DOHH2 (cell line): ENCODE results near the gene BAMBI.

ENCODE experiments used
- H3F3A ChIP-seq: fragments of 200-600 bp; sonication (generic), shearing (Covaris generic); 2 replicates; pipeline ENCODE4 v1.6.0; 2016; ENCODE audit warnings: antibody characterized with exemption, mild to moderate bottlenecking; ENCODE audit not compliant: control insufficient read depth, insufficient read depth
- H3K27ac ChIP-seq: fragments of 200-600 bp; sonication (generic); 2 replicates; pipeline ENCODE4 v1.5.1; 2014; ENCODE audit warnings: low read depth, mild to moderate bottlenecking, low read length, moderate library complexity
- H3K27me3 ChIP-seq: fragments of 200-600 bp; sonication (generic); 2 replicates; pipeline ENCODE4 v1.6.1; 2014; ENCODE audit warnings: mild to moderate bottlenecking, low read length, mixed read lengths; ENCODE audit not compliant: control insufficient read depth
- H3K36me3 ChIP-seq: fragments of 200-600 bp; sonication (generic); 2 replicates; pipeline ENCODE4 v1.6.1; 2014; ENCODE audit warnings: mild to moderate bottlenecking, low read length, moderate library complexity, mixed read lengths; ENCODE audit not compliant: control insufficient read depth
- H3K4me1 ChIP-seq: fragments of 200-600 bp; sonication (generic); 2 replicates; pipeline ENCODE4 v1.6.1; 2014; ENCODE audit warnings: mild to moderate bottlenecking, low read length, mixed read lengths; ENCODE audit not compliant: control insufficient read depth
- H3K4me2 ChIP-seq: fragments of 200-600 bp; sonication (generic); 2 replicates; pipeline ENCODE4 v1.6.0; 2014; ENCODE audit warnings: mild to moderate bottlenecking, low read length, moderate library complexity
- H3K4me3 ChIP-seq: fragments of 200-600 bp; sonication (generic); 2 replicates; pipeline ENCODE4 v1.5.1; 2014; ENCODE audit warnings: mild to moderate bottlenecking, low read length, mixed read lengths
- H3K79me2 ChIP-seq: fragments of 200-600 bp; sonication (generic); 2 replicates; pipeline ENCODE4 v1.6.1; 2014; ENCODE audit warnings: mild to moderate bottlenecking, low read length, mixed read lengths; ENCODE audit not compliant: control insufficient read depth
- H3K9me2 ChIP-seq: fragments of 200-600 bp; sonication (generic); replicated peaks from 2 replicates; pipeline ENCODE4 v1.6.1; 2014; ENCODE audit warnings: mild to moderate bottlenecking, low read length, mixed read lengths; ENCODE audit not compliant: control insufficient read depth
- H3K9me3 ChIP-seq: fragments of 200-600 bp; sonication (generic); 2 replicates; pipeline ENCODE4 v1.6.1; 2014; ENCODE audit warnings: antibody characterized with exemption, low read length, mixed read lengths; ENCODE audit not compliant: control insufficient read depth, insufficient read depth
- H4K20me1 ChIP-seq: fragments of 200-600 bp; sonication (generic); 2 replicates; pipeline ENCODE4 v1.6.0; 2014; ENCODE audit warnings: low read depth, mild to moderate bottlenecking, antibody characterized with exemption, low read length, moderate library complexity; ENCODE audit not compliant: control insufficient read depth, insufficient read depth
- EZH2phosphoT487 ChIP-seq: fragments of 200-600 bp; sonication (generic); IDR thresholded peaks from 2 replicates; pipeline ENCODE4 v1.6.1; 2017; ENCODE audit warnings: borderline replicate concordance, mild to moderate bottlenecking, antibody characterized with exemption, low read length, moderate library complexity, mixed read lengths
- TF ChIP-seq, protein P1 (sequence below): fragments of 200-600 bp; sonication (generic); IDR thresholded peaks from one replicate; pipeline ENCODE4 v1.5.1; 2014; ENCODE audit warnings: antibody characterized with exemption, mild to moderate bottlenecking, low read depth, low read length; ENCODE audit not compliant: poor library complexity, severe bottlenecking

BAMBI gene

DNA sequence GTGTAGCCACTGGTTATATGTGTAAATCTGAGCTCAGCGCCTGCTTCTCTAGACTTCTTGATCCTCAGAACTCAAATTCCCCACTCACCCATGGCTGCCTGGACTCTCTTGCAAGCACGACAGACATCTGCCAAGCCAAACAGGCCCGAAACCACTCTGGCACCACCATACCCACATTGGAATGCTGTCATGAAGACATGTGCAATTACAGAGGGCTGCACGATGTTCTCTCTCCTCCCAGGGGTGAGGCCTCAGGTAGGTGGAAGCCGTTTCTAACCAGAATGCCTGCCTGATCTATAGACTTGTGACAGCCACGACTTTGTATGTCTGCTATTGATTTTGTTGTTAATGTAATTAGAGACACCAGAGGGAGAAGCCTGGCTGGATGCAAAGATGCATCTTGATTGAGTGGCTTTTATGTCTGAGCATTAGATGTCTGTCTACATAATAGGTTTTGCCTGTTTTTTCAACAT, 4.0 kb downstream of the BAMBI start:
- no peak overlapping the region for H3K27ac ChIP-seq
- peaks cover 35% of the 10 kb centered on the region for H3K4me1 ChIP-seq
- peaks cover 11% of the 10 kb centered on the region; the same call in 1 of the 2 replicates for H3K79me2 ChIP-seq
- no peaks in the 10 kb centered on the region for H3K9me3 ChIP-seq
- H3K36me3 ChIP-seq = peaks cover 9% of the 10 kb centered on the region
- peaks cover 4% of the 10 kb centered on the region; the same call in 1 of the 2 replicates for H4K20me1 ChIP-seq
- peaks cover 24% of the 10 kb centered on the region for H3K27me3 ChIP-seq
- H3K4me3 ChIP-seq = no peak overlapping the region
- no peaks in the 10 kb centered on the region for H3K9me2 ChIP-seq
- TF ChIP-seq EZH2phosphoT487 = no peak
- TF ChIP-seq, protein P1, sequence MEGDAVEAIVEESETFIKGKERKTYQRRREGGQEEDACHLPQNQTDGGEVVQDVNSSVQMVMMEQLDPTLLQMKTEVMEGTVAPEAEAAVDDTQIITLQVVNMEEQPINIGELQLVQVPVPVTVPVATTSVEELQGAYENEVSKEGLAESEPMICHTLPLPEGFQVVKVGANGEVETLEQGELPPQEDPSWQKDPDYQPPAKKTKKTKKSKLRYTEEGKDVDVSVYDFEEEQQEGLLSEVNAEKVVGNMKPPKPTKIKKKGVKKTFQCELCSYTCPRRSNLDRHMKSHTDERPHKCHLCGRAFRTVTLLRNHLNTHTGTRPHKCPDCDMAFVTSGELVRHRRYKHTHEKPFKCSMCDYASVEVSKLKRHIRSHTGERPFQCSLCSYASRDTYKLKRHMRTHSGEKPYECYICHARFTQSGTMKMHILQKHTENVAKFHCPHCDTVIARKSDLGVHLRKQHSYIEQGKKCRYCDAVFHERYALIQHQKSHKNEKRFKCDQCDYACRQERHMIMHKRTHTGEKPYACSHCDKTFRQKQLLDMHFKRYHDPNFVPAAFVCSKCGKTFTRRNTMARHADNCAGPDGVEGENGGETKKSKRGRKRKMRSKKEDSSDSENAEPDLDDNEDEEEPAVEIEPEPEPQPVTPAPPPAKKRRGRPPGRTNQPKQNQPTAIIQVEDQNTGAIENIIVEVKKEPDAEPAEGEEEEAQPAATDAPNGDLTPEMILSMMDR = no peak
- 0 out of 2 replicates have a peak, but pooled peaks cover 7% of the 10 kb centered on the region for H3F3A ChIP-seq
- no peak overlapping the region for H3K4me2 ChIP-seq

DNA sequence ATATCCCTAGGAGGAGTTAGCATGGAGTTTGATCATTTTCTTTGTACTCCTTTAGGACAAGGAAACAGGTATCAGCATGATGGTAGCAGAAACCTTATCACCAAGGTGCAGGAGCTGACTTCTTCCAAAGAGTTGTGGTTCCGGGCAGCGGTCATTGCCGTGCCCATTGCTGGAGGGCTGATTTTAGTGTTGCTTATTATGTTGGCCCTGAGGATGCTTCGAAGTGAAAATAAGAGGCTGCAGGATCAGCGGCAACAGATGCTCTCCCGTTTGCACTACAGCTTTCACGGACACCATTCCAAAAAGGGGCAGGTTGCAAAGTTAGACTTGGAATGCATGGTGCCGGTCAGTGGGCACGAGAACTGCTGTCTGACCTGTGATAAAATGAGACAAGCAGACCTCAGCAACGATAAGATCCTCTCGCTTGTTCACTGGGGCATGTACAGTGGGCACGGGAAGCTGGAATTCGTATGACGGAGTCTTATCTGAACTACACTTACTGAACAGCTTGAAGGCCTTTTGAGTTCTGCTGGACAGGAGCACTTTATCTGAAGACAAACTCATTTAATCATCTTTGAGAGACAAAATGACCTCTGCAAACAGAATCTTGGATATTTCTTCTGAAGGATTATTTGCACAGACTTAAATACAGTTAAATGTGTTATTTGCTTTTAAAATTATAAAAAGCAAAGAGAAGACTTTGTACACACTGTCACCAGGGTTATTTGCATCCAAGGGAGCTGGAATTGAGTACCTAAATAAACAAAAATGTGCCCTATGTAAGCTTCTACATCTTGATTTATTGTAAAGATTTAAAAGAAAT, 4.8 kb downstream of the BAMBI start:
- peaks cover 9% of the 10 kb centered on the region for H3K36me3 ChIP-seq
- 0 out of 2 replicates have a peak, but pooled peaks cover 7% of the 10 kb centered on the region for H3F3A ChIP-seq
- H3K27me3 ChIP-seq = peaks cover 18% of the 10 kb centered on the region
- no peak overlapping the region for H3K4me2 ChIP-seq
- H3K4me3 ChIP-seq = no peak overlapping the region
- peaks cover 4% of the 10 kb centered on the region; the same call in 1 of the 2 replicates for H4K20me1 ChIP-seq
- no peak for TF ChIP-seq EZH2phosphoT487
- TF ChIP-seq, protein P1 = no peak
- no peak overlapping the region for H3K27ac ChIP-seq
- no peaks in the 10 kb centered on the region for H3K9me2 ChIP-seq
- H3K9me3 ChIP-seq = no peaks in the 10 kb centered on the region
- peaks cover 11% of the 10 kb centered on the region; the same call in 1 of the 2 replicates for H3K79me2 ChIP-seq
- peaks cover 29% of the 10 kb centered on the region for H3K4me1 ChIP-seq

DNA sequence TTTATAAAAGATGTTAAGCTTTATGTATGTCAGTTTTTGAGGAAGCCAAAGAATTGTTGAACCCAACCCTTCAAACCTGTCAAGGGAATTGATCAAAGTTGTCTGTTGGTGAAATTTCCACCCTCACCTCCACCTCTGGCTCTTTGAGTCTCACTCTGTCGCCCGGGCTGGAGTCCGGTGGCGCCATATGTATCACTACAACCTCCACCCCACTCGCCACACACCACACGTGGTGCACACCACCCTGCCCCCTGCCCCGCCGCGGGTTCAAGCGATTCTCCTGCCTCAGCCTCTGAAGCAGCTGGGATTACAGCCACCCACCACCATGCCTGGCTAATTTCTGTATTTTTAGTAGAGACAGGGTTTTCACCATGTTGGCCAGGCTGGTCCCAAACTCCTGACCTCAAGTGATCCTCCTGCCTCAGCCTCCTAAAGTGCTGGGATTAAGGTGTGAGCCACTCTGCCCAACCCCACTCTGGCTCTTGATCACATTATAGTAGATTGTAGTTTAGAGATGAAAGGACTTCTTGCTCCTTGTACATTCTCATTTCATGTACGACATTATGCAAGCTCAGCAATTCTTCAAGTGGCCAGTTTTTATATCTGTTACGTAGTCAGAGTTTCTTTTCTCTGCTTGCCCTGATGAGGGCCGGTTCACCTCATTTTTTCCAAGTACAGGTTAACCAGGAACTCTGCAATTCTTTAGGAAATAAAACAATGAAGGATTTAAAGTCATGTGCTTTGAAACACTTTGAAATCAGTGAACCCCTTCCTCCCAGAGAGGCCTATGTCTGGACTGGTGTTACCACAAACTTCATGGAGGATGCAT, 7.0 kb downstream of the BAMBI start:
- Histone ChIP-seq H3K4me2 (no peak overlapping the region), H3K4me3 (no peak overlapping the region), H3K79me2 (no peaks in the 10 kb centered on the region), H4K20me1 (no peaks in the 10 kb centered on the region), H3K27ac (no peak overlapping the region), H3K9me2 (no peaks in the 10 kb centered on the region), H3K4me1 (peaks cover 13% of the 10 kb centered on the region), H3K27me3 (peaks cover 8% of the 10 kb centered on the region; the same call in 1 of the 2 replicates), H3F3A (no peaks in the 10 kb centered on the region), H3K9me3 (no peaks in the 10 kb centered on the region), H3K36me3 (peaks cover 9% of the 10 kb centered on the region)
- TF ChIP-seq, protein P1 = no peak
- no peak for TF ChIP-seq EZH2phosphoT487
